GM21737 (cell line): ENCODE data around the gene ARCN1.
"Not testable (repeated sequence)": the region's sequence is repeated elsewhere in the genome, so short reads cannot be mapped to it uniquely, and the experiment has no call there.

Experiments
- ATAC-seq: cut with Tn5 transposase; IDR thresholded peaks from one replicate; pipeline ENCODE4 v1.9.1; 2021; ENCODE audit warnings: mild to moderate bottlenecking, moderate library complexity; ENCODE audit not compliant: unreplicated experiment

The ARCN1 gene

GRCh38 chr11:118604566-118604965 is 32.4 kb downstream of the ARCN1 start:
- ATAC-seq = no peak

GRCh38 chr11:118605116-118605867 is 33.1 kb downstream of the ARCN1 start:
- ATAC-seq = no peak

- no peak for ATAC-seq
Observed at GRCh38 chr11:118606157-118606843, 34.1 kb downstream of the ARCN1 start.

GRCh38 chr11:118606844-118607228 is 34.6 kb downstream of the ARCN1 start:
- ATAC-seq = no peak

- no peak for ATAC-seq
Observed at GRCh38 chr11:118607401-118608359, 35.5 kb downstream of the ARCN1 start, which contains the start of gene PHLDB1. Gene PHLDB1, plus strand, starts transcription at chr11:118607615. Its CDS starts 6,222 bp downstream, at chr11:118613837.

GRCh38 chr11:118608360-118609227 is 36.4 kb downstream of the ARCN1 start:
- no peak for ATAC-seq

- ATAC-seq = no peak
Observed at GRCh38 chr11:118609380-118610224, 37.4 kb downstream of the ARCN1 start.

GRCh38 chr11:118610225-118610772 is 38.1 kb downstream of the ARCN1 start:
- peak; percentile 8 for ATAC-seq

GRCh38 chr11:118610773-118611432 is 38.7 kb downstream of the ARCN1 start:
- ATAC-seq = peak; percentile 63

- ATAC-seq = not testable (repeated sequence)
Observed at GRCh38 chr11:118611433-118611795, 39.2 kb downstream of the ARCN1 start.

GRCh38 chr11:118612378-118612777 is 40.2 kb downstream of the ARCN1 start:
- ATAC-seq = no peak

- no peak for ATAC-seq
Observed at GRCh38 chr11:118614511-118614910, 42.3 kb downstream of the ARCN1 start.

GRCh38 chr11:118615282-118615975 is 43.2 kb downstream of the ARCN1 start:
- no peak for ATAC-seq

GRCh38 chr11:118615976-118616371 is 43.8 kb downstream of the ARCN1 start:
- no peak for ATAC-seq

- no peak for ATAC-seq
Observed at GRCh38 chr11:118618115-118618990, 46.1 kb downstream of the ARCN1 start.

GRCh38 chr11:118618991-118619375 is 46.8 kb downstream of the ARCN1 start:
- no peak for ATAC-seq
